Hindlimb muscle (tissue), 1 donor: ENCODE measurements around the gene NEO1. TPM values are rescaled to one million over a fixed set of nuclear protein-coding genes. Genes with fewer than 3 reads are reported as not detected.
A peak's percentile ranks its signal among the peaks of the same experiment; 100 is the strongest.
"Not testable (repeated sequence)": the region's sequence is repeated elsewhere in the genome, so short reads cannot be mapped to it uniquely, and the experiment has no call there.

Experiments used
- DNase-seq: peaks from one replicate; pipeline ENCODE4 v3.0.0-alpha.2; 2013
- polyA plus RNA-seq: library from polyadenylated mRNA; unstranded; fragments of 120-200 nt; gene quantifications from one replicate; pipeline ENCODE4 v1.2.1, GENCODE V29; 2013; ENCODE audit not compliant: insufficient read length

Gene NEO1
- polyA plus RNA-seq, 1 donor = 40.2 TPM

- peak; percentile 18 for DNase-seq
These were observed 213.4 kb downstream of the NEO1 start for GRCh38 chr15:73265536-73266153.

DNA sequence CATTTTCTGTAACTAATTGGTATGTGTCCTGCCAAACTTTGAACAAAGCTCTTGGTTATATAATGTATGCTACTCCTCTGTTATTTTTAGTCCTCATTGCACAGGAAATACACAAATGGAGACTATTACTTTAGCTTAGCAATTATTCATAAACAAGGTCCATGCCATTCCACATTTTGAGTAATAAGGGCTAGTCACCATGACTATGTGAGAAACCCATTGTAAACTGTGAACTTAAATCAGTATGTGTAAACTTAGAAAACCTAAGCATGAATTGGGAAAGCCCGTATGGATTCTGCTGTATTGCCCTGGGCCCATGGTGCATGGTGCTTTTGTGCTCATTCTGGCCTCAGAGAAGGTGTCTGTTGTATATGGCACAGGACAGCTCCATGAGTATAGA, 216.2 kb downstream of the NEO1 start:
- DNase-seq = no peak

- no peak for DNase-seq
These were observed 218.3 kb downstream of the NEO1 start for GRCh38 chr15:73270366-73271097.

GRCh38 chr15:73273181-73274002, 221.1 kb downstream of the NEO1 start:
- DNase-seq = peak; percentile 56

GRCh38 chr15:73275862-73276261, 223.6 kb downstream of the NEO1 start:
- DNase-seq = no peak

GRCh38 chr15:73282567-73283365, 230.5 kb downstream of the NEO1 start:
- no peak for DNase-seq

- DNase-seq = no peak
These were observed 231.2 kb downstream of the NEO1 start for GRCh38 chr15:73283366-73283962.

- peak; percentile 27 for DNase-seq
These were observed 231.9 kb downstream of the NEO1 start for GRCh38 chr15:73284090-73284716.

- peak; percentile 16 for DNase-seq
These were observed 234.0 kb downstream of the NEO1 start for GRCh38 chr15:73286311-73286710.

GRCh38 chr15:73287019-73287418, 234.8 kb downstream of the NEO1 start:
- DNase-seq = no peak

- DNase-seq = no peak
These were observed 239.2 kb downstream of the NEO1 start for GRCh38 chr15:73291441-73291840.

DNA sequence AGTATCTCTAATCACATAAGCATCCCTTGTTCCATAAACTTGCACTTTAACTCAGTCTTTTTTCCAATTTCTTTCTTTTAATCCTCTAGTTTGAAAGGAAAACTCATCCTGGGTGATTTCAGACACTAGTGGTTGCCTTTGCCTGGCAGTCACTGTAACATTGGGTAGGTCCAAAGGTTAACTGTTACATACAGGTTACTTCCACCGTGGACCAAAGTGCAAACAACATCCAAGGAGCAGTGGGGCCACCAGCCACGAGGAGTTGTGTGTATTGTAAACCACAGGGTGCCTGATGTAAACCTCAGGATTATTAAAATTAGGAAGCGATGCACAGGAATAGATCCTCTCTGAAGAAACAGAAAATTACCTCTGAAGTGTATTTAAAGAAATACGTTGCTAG, 241.5 kb downstream of the NEO1 start:
- DNase-seq = no peak

DNA sequence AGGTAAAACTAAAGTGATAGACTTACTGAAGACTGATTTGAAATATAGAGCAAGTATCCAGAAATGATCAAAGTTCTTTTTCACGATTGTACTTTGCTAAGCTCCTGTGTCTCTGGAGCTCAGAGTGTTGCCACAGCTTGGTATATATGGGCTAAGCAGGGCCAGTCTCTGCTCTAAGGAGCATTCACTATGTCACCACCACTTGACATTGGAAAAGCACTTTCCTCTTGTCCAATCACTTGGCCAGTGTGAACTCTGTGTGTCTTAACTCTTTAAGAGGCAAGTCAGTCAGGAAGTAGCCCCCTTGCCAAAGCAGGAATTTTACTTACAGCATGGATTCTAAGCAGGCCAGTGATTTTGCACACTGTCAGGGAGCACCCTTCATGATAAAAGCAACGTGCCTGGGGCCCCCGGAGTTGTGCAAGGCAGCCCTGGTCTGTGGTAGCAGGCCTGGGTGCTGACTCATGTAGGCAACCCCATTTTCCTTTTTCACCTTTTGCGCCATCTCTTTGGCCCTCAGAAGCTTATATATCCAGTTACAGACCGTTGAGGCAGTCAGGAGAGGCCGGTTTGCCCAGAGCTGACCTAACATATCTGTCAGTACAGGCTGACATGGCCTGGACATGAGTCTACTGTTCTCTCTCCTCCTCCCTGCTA, 243.5 kb downstream of the NEO1 start:
- DNase-seq = no peak

GRCh38 chr15:73296609-73297353, 244.5 kb downstream of the NEO1 start:
- no peak for DNase-seq

DNA sequence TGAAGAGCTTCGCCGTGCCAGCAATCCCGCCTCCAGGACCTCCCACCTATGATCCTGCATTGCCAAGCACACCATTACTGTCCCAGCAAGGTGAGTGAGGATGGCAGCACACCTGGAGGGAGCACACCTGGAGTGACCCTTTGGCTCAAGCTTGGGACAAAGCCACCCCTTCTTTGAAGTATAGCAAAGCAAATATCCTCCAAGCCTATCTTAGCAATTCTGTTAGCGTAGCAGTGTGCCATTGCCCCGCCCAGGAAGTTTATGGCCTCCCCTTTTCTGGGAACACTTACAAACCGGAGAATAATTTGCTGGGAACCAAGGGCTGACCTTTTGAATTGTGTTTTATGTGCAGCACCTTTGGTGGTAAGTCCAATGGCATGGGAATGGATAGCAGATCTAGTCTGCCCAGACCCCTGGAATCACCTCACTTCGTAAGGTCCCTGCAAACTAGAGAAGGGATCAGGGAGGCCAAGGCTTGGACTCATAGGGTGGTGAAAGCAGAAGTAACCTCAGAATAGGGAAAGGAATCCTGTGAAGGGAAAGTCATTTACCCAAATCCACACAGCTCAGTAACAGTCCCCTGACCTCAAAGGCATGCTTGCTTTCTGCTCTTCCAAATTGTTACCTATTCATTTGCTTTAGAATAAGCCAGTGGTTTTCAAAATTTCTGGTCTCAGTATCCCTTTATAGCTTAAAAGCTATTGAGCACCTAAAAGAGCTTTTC, 246.4 kb downstream of the NEO1 start:
- no peak for DNase-seq

- DNase-seq = not testable (repeated sequence)
These were observed 248.0 kb downstream of the NEO1 start for GRCh38 chr15:73300286-73300685.

DNA sequence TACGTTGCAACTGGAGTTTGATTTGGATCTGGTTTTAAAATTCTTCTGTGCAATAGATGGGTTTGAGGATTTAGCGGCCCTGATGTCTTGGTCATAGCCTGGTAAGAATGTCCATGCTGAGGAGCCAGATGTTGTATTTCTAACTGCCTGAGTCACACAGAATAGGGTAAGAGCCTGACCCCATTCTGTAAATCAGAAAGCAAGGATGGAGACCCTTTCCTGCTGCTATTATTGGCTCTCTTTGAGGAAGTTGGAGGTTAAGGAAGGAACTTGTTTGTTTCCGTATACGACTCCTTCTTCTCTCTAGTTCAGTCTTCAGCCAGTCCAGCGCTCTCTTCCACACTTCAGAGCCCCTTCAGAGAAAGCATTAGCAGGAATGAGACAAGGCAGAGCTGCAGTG, 251.4 kb downstream of the NEO1 start:
- DNase-seq = no peak

GRCh38 chr15:73305331-73306211, 253.3 kb downstream of the NEO1 start:
- peak; percentile 34 for DNase-seq

- no peak for DNase-seq
These were observed 256.0 kb downstream of the NEO1 start for GRCh38 chr15:73308305-73308704.
